Activated B cell treated with CpG ODN at 0.5 μM for 24 hours (primary cell): ENCODE data around the gene ARRB1. TPM values are rescaled to one million over a fixed set of nuclear protein-coding genes. Genes with fewer than 3 reads are reported as not detected.
A peak's percentile ranks its signal among the peaks of the same experiment; 100 is the strongest.

ENCODE experiments used
- ATAC-seq: fragments of 200-7000 bp; cut with Tn5 transposase; one replicate; pipeline ENCODE4 v1.10.0; 2021; ENCODE audit warnings: low read depth, mild to moderate bottlenecking, moderate library complexity
- CTCF ChIA-PET: fragments of 350-600 bp; sonication (Branson Sonifier 250); formaldehyde crosslinking; loops from one replicate; lab custom pipeline; 2021; ENCODE audit warnings: antibody characterized with exemption; lab: Charles Lee
- POLR2A ChIA-PET: fragments of 350-600 bp; sonication (Branson Sonifier 250); formaldehyde crosslinking; loops from one replicate; lab custom pipeline; 2021; ENCODE audit warnings: antibody characterized with exemption; lab: Charles Lee
- DNase-seq: peaks from one replicate; pipeline ENCODE4 v3.0.0; 2022
- H3K27ac Mint-ChIP-seq: one replicate; pipeline ENCODE4 v1.8.0; 2020; ENCODE audit warnings: mixed read lengths
- H3K27me3 Mint-ChIP-seq: one replicate; pipeline ENCODE4 v1.8.0; 2021; ENCODE audit warnings: mixed read lengths
- H3K36me3 Mint-ChIP-seq: one replicate; pipeline ENCODE4 v1.8.0; 2021; ENCODE audit warnings: low read depth, mixed read lengths
- H3K4me1 Mint-ChIP-seq: one replicate; pipeline ENCODE4 v1.8.0; 2021; ENCODE audit warnings: mixed read lengths
- H3K4me3 Mint-ChIP-seq: one replicate; pipeline ENCODE4 v1.8.0; 2020; ENCODE audit warnings: mild to moderate bottlenecking, mixed read lengths
- H3K9me3 Mint-ChIP-seq: one replicate; pipeline ENCODE4 v1.8.0; 2020; ENCODE audit warnings: mixed read lengths
- intact Hi-C: fragments of 100-400 bp; cut with micrococcal nuclease; formaldehyde crosslinking; loops from one replicate; pipeline ENCODE4 v1.15.1; 2024
- total RNA-seq: library from RNA; stranded (reverse); gene quantifications from 2 replicates; pipeline ENCODE4 v1.2.3, GENCODE V29; 2022
- TF ChIP-seq, protein P1 (sequence below): fragments of 200-600 bp; IDR thresholded peaks from one replicate; pipeline ENCODE4 v1.8.0; 2022; ENCODE audit warnings: antibody characterized with exemption, mild to moderate bottlenecking

Gene ARRB1
- total RNA-seq, 1 donor from 2014 or later = 0.62 TPM

GRCh38 chr11:75347781-75348566, 3.5 kb downstream of the ARRB1 start:
- peaks cover 4% of the 10 kb centered on the region for H3K27me3 Mint-ChIP-seq
- no peaks in the 10 kb centered on the region for H3K36me3 Mint-ChIP-seq
- ChIA-PET POLR2A (no interaction called here), CTCF (interaction anchor here (1.0 to 1.6 kb wide), 2 partner anchors 25 to 36 kb away, joined by 3 read pairs; no protein-coding TSS in a partner anchor)
- H3K4me3 Mint-ChIP-seq = no peak overlapping the region
- H3K27ac Mint-ChIP-seq = no peak overlapping the region
- H3K4me1 Mint-ChIP-seq = peaks cover 33% of the 10 kb centered on the region
- intact Hi-C loops = no loop called here
- H3K9me3 Mint-ChIP-seq = no peaks in the 10 kb centered on the region
- TF ChIP-seq, protein P1, sequence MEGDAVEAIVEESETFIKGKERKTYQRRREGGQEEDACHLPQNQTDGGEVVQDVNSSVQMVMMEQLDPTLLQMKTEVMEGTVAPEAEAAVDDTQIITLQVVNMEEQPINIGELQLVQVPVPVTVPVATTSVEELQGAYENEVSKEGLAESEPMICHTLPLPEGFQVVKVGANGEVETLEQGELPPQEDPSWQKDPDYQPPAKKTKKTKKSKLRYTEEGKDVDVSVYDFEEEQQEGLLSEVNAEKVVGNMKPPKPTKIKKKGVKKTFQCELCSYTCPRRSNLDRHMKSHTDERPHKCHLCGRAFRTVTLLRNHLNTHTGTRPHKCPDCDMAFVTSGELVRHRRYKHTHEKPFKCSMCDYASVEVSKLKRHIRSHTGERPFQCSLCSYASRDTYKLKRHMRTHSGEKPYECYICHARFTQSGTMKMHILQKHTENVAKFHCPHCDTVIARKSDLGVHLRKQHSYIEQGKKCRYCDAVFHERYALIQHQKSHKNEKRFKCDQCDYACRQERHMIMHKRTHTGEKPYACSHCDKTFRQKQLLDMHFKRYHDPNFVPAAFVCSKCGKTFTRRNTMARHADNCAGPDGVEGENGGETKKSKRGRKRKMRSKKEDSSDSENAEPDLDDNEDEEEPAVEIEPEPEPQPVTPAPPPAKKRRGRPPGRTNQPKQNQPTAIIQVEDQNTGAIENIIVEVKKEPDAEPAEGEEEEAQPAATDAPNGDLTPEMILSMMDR = no peak
- DNase-seq (no peak), ATAC-seq (no peak)

DNA sequence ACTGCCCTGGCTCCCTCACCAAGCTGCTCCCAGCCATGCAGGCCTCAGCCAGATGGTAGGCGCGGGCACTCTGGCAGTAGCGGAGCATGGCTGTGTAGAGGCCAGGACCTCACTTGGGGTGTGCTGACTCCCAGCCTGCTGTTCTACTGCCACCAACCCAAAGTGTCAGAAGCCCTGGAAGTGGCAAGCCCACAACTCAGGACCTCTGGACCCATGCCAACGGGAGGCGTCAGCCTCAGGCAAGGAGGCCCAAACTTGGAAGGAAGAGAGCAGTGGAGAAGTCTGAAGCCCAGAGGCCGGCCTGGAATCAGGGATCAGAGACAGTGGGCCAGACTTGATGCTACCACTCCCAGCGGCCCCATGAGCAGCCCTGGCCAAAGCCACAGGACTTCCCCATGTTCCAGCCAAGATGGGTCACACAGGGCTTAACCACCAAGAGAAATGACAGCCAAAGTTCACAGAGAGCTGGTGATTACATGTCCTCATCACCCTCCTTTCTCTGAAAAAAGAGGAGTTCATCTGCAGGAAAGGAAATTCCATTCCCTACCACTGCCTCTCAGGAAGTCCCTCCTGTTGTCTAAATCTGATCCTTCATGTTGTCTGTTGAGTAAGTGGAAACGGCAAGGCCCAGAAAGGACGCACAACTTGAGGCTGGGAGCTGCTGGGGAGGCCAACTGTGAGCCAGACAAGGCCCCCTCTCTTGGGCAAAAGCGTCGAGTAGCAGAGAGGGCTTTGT, 4.4 kb downstream of the ARRB1 start:
- intact Hi-C loops = no loop called here
- Mint-ChIP-seq H3K4me3 (no peak overlapping the region), H3K36me3 (no peaks in the 10 kb centered on the region), H3K27me3 (peaks cover 4% of the 10 kb centered on the region), H3K9me3 (no peaks in the 10 kb centered on the region), H3K27ac (no peak overlapping the region), H3K4me1 (peaks cover 26% of the 10 kb centered on the region)
- ChIA-PET POLR2A (no interaction called here), CTCF (no interaction called here)
- TF ChIP-seq, protein P1 = no peak
- ATAC-seq = no peak
- DNase-seq = no peak

- CTCF ChIA-PET = no interaction called here
- no peaks in the 10 kb centered on the region for H3K9me3 Mint-ChIP-seq
- H3K27ac Mint-ChIP-seq = peak overlapping the region; percentile 43
- no peaks in the 10 kb centered on the region for H3K36me3 Mint-ChIP-seq
- TF ChIP-seq, protein P1 = no peak
- DNase-seq (no peak), ATAC-seq (no peak)
- intact Hi-C loops = no loop called here
- peaks cover 4% of the 10 kb centered on the region for H3K27me3 Mint-ChIP-seq
- POLR2A ChIA-PET = no interaction called here
- peaks cover 22% of the 10 kb centered on the region for H3K4me1 Mint-ChIP-seq
- H3K4me3 Mint-ChIP-seq = no peak overlapping the region
Observed at GRCh38 chr11:75346296-75346695, 5.2 kb downstream of the ARRB1 start.

DNA sequence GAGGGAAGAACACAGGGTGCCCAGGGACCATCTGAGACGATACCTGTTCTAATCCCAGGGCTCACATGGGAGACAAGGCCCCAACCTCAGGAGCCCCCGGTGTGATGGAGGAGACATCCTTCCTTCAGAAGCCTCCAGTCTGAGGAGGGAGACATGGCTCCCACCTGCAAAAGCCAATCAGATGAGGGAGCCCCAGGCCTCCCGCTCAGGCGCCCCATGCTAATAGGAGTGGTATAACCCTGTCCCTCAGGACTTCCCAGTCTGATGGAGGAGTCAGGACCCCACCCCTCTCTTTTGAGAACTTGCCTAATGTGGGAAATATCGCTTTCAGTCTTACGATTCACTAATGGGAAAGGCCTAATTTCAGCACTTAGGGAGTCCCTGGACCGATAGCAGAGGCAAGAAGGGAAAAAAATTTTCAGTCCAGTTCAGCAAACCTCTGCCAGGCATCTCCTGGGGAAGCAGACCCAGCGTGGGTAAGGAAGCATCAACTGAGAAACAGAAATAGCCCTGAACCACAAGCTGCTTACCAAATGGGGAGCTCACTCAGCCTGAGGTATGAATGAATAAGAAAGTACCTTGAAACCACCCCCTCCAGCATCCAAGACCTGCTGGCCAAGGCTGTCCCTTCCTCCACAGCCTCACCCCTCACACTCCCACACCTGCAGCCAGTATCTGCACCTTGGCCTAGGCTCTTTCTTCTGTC, 5.9 kb downstream of the ARRB1 start:
- Mint-ChIP-seq H3K27ac (no peak overlapping the region), H3K27me3 (no peaks in the 10 kb centered on the region), H3K4me3 (no peak overlapping the region), H3K9me3 (no peaks in the 10 kb centered on the region), H3K4me1 (peaks cover 24% of the 10 kb centered on the region), H3K36me3 (no peaks in the 10 kb centered on the region)
- intact Hi-C loops = no loop called here
- ChIA-PET POLR2A (no interaction called here), CTCF (no interaction called here)
- TF ChIP-seq, protein P1 = no peak
- DNase-seq (no peak), ATAC-seq (no peak)
